Germinal center (tissue), 1 donor: ENCODE data around the gene UTF1.

ENCODE experiments used
- DNase-seq: peaks from one replicate; pipeline ENCODE4 v3.0.0; 2012; ENCODE audit warnings: mixed read lengths, low spot score

The UTF1 gene

DNA sequence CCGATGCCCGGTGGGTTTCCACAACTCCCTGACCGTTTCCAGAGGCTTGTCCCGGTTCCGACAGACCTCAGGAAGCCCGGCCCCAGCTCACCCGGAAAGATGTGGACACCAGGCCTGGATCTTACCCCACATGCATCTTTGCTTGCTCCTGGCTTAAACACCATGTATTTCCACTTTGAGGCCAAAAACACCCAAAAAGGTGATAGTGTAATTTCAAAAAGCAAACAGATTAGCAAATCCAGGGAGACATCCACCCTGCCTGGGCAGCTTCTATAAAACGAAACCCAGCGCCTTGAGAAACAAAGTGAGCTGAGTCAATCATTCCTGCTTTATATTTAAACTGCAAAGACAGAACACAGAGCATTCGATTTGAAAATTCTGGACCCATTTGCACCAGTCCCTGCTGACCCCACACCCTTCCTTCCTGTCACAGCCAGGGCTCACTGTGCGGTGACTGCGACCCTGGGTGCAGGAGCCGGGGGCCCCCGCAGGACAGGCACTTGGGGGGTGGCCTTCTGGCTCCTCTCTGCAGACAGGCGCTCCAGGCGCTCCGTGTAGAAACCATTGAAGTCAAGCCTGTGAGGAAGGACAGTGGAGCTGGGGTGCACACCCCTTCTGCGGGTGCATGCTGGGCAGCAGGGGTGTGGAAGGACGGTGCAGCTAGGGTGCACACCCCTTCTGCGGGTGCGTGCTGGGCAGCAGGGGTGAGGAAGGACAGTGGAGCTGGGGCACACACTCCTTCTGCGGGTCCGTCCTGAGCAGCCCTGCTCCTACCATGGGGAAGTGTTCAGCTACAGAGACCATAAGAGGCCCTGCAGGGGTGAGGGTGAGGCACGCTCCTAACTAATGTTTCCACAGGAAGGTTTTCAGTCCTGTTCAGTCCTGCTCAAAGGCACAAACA lies 49.6 kb downstream of the UTF1 start:
- DNase-seq, result no peak

DNA sequence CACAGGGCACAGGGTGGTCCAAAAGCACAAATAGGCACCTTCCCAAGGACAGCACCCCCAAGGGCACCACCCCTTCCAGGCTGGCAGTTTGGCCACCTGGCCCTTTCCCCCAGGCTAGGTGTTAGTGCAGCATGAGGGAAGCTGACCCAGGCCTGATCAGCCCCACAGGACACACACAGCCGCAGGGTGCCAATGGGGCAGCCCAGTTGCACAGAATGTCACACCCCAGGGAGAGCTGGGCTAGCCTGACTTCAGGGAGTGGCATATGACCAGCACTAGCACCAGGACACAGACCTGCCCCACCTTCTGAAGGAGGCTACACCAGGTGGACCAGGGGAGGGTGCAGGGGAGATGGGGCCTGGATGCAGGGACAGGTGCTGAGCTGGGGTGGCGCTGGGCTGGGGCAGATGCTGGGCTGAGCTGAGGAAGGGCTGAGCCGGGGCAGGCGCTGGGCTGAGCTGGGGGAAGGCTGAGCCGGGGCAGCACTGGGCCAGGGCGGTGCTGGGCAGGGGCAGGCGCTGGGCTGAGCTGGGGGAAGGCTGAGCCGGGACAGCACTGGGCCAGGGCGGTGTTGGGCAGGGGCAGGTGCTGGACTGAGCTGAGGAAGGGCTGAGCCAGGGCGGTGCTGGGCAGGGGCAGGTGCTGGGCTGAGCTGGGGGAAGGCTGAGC lies 50.5 kb downstream of the UTF1 start:
- no peak for DNase-seq

DNA sequence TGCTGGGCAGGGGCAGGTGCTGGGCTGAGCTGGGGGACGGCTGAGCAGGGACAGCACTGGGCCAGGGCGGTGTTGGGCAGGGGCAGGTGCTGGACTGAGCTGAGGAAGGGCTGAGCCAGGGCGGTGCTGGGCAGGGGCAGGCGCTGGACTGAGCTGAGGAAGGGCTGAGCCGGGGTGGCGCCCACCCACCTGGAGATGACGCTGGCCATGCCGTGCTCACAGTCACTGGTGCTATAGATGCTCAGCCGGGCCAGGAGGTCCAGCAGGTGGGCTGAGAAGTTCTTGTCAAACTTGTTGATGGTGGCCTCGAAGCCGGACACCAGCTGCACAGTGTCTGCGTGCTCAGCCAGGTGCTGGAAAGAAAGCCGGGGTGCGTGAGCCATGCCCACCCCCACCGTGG lies 51.1 kb downstream of the UTF1 start:
- DNase-seq, result no peak
